Activated CD4-positive, CD25-positive, alpha-beta regulatory T cell treated with anti-CD3 and anti-CD28 coated beads, Interleukin-2, amount 50 U/mL, for 16 hours (primary cell): ENCODE results near the gene SLC17A9.

Experiments
- DNase-seq: peaks from one replicate; pipeline ENCODE4 v3.0.0-alpha.2; 2020; ENCODE audit warnings: low read depth, low spot score

Gene SLC17A9

GRCh38 chr20:63002511-63002910, 50.0 kb downstream of the SLC17A9 start:
- DNase-seq, result no peak

- no peak for DNase-seq
These were observed 51.0 kb downstream of the SLC17A9 start for GRCh38 chr20:63003546-63003945.

DNA sequence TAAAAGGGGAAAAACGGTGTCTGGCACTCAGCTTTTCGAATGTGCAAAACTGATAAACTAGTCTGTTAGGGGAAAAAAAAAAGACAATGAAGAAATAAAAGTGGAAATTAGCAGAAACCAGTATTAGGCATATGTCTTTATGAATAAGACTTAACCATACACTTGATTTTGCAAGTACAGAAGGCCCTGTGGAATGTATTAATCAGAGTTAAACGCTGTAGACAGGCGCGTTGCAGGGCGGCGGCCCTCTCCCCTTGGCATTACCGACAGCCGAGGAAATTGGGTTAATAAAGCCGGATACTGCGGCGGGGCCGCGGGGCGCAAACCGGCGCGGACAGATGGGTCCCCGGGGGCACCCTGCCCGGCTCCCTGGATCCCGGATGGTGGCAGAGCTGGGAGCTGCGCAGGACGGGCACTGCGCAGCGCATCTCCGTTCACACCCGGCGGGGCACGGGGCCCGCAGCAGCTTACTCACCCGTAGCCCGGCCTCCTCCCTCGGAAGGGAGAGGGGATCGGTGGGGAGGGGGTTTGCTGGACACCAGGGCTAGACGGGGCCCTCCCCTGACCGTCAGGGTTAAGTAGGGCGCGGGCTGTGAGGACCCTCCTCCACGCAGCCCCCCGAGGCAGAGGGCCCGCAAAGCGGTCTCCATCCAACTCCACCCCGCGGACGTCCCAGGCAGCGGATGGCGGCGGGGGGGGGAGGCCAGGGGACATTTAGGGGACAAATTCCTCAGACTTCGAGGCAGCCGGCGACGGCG, 52.3 kb downstream of the SLC17A9 start:
- no peak for DNase-seq

DNA sequence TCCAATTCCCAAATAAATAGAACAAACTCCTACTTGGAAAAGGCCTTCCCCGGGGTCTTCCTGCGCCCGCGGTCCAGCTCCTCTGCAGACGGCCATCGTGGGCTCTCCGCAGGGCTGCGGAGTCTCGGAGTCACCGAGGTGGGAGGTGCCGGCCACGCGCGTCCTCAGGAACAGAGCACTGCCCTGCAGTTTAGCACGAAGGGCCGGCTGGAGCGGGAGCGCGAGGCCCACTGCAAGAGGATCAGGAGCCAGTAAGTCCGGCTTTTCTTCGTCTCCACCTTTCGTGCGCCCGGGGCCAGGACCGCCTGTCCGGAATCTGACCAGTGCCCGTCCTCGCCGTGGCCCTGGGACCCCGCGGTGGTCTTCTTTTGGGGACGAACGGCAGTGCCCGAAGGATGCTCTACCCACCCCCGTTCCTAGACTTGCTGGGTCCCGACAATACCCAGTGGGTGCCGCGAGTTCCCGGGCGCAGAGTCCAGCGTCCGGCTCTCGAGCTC, 52.9 kb downstream of the SLC17A9 start:
- no peak for DNase-seq

GRCh38 chr20:63005862-63006539, 53.5 kb downstream of the SLC17A9 start:
- no peak for DNase-seq

- DNase-seq, result no peak
These were observed 54.2 kb downstream of the SLC17A9 start, which contains the start of gene BHLHE23 for GRCh38 chr20:63006540-63007359. BHLHE23 (minus strand) TSS chr20:63006964; CDS start chr20:63006774, 190 bp downstream.

- no peak for DNase-seq
These were observed 54.8 kb downstream of the SLC17A9 start for GRCh38 chr20:63007360-63007645.

- DNase-seq, result no peak
These were observed 55.4 kb downstream of the SLC17A9 start for GRCh38 chr20:63007646-63008488.

- no peak for DNase-seq
These were observed 56.1 kb downstream of the SLC17A9 start for GRCh38 chr20:63008541-63009044.

- DNase-seq, result peak; percentile 66
These were observed 56.8 kb downstream of the SLC17A9 start for GRCh38 chr20:63009045-63009961.

DNA sequence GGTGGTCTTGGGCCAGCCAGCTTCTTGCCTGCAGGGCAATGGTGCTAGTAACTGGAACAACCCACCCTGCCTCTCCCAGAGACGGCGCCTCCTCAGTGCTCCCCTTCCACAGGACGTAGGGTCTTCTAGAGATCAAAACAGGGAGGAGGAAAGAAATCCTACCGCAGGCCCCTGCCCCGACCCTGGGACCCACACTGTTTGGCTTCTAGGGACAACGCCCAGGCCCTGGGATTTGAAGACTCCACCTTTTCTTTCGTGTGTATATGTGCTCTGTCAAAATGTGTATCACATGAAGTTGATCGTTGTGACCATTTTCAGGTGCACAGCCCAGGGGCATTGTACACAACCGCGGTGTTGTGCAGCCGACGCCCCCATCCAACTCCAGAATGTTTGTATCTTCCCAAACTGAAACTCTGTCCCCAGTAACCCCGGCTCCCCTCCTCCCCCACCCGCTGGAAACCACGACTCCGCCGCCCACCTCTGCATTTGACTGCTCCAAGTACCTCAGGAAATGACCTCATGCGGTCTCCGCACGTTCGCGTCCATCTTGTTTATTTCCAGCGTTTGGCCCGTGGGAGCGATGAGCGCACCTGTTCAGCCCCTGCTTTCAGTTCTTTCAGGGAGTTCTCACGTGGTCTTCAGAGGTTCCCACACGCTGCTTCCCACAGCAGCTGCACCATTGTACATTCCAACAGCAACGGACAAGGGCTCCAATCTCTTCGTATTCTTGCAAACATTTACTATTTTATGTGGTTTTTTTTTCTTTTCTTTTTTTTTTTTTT, 57.7 kb downstream of the SLC17A9 start:
- peak; percentile 44 for DNase-seq

DNA sequence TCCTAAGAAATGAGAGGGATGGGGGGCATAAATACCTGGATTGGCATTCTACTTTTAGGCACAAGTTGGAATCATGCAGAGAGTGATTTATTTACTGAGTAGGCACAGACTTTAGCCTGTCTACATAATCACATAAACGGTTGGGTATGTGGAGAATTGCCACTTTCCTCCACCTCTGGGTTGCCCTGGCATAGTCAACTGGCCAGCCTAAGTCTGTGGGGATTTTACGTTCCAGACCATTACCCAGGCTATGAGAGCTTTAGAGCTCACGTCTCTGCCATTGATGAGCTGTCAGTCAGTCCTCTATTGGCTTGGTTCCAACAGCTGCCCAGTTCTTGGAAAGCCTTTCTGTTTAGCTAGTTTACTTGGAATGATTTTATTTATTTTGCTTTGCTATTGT, 59.3 kb downstream of the SLC17A9 start:
- DNase-seq, result no peak

GRCh38 chr20:63013207-63013606, 60.7 kb downstream of the SLC17A9 start:
- no peak for DNase-seq

- DNase-seq, result no peak
These were observed 61.8 kb downstream of the SLC17A9 start for GRCh38 chr20:63014287-63014686.

DNA sequence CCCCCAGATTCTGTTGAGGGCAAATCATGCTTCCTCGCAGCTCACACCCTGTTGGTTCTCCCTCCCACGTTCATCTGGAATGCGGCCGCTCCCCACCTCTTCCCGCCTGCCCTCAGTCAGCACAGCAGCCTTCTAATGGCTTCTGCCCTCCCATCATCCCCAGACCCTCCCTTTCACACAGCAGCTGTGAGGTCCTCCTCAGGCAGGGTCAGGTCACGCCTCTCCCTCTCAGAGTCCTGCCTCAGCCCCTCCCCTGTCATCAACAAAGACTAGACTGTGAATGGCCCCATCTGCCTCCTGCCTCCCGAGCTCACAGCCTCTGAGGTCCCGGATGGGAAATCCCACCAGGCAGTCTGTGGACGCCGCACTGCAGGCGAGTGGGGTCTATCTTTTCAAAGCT, 62.2 kb downstream of the SLC17A9 start:
- DNase-seq, result no peak

GRCh38 chr20:63015147-63015661, 62.7 kb downstream of the SLC17A9 start:
- DNase-seq, result no peak

GRCh38 chr20:63015662-63016361, 63.3 kb downstream of the SLC17A9 start:
- no peak for DNase-seq

DNA sequence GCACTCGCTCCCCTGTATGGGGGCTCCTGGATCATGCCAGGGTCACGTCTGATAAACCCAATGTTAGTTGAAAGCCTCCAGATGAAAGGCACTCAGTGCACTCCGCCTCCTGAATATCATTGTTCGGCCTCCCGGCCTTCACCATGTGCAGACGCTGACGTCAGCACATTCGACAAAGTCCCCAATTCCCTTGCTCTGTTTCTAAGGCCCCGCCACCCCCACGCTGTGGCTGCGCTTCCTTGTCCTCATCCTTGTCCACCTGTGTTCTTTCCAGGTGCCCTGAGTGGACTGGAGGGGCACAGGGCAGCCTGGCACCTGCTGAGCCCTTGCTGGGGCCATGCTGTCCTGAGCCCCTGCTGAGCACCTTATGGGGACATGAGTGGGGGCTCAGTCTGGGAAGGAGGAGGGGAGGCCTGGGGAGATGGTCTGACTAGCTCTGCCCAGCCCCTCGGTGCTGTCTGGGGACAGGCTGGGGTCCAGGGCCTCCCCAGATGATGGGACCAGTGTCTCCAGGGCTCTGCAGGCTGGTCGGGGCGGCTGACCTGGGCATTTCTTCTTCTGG, 64.1 kb downstream of the SLC17A9 start:
- no peak for DNase-seq
